HG02642 (cell line): ENCODE data around the gene ATP6V0B.

Experiments used
- ATAC-seq: cut with Tn5 transposase; IDR thresholded peaks from one replicate; pipeline ENCODE4 v1.9.1; 2021; ENCODE audit warnings: mild to moderate bottlenecking; ENCODE audit not compliant: unreplicated experiment, poor library complexity

The ATP6V0B gene

GRCh38 chr1:43997295-43997999 lies 22.7 kb downstream of the ATP6V0B start:
- ATAC-seq: no peak

GRCh38 chr1:43998000-43998378 lies 23.2 kb downstream of the ATP6V0B start:
- no peak for ATAC-seq

DNA sequence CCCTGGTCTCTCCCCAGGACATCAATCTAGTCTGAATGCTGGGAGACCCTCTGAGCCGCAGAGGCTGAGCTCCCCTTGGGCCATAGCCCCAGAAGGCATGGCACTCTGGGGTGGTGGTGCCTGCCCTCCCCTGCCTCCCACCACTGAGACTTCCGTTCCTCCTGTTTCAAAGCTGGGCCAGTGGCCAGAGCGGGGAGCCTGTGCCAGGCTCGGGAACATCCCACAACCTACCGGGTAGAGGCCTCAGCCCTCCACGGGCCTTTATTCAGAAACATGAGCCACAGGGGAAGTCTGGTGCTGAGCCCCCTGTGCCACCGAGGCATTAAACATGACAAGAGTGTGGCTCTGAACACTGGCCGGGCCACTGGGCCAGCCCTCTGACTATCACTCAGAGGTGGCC lies 24.7 kb downstream of the ATP6V0B start:
- ATAC-seq: no peak

GRCh38 chr1:44000122-44000665 lies 25.4 kb downstream of the ATP6V0B start:
- no peak for ATAC-seq

GRCh38 chr1:44002165-44002564 lies 27.4 kb downstream of the ATP6V0B start:
- ATAC-seq: no peak

DNA sequence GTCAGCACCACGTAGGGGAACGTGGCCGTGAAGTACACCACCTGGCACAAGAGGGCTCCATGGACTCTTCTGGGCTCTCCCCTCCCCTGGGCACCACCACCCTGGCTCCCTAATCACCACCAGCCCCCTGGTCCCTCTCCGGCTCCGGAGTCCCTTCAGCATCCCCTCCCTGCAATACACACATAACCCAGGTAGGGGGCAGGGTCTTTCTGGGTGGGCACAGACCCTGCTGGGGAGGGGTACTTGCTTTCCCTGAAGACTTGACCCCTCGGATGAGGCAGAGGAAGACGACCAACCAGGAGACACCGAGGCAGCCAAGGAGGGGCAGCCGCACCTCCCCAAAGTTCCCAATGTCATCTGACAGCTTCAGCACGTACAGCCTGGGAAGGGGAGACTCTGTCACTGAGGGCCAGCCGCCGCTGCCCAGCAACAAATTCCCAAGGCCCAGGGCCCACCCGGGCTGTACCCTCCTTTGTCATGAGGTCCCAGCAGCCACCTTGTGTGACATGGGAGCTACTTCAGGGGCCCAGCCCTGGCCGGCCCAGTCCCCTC lies 27.9 kb downstream of the ATP6V0B start:
- no peak for ATAC-seq

DNA sequence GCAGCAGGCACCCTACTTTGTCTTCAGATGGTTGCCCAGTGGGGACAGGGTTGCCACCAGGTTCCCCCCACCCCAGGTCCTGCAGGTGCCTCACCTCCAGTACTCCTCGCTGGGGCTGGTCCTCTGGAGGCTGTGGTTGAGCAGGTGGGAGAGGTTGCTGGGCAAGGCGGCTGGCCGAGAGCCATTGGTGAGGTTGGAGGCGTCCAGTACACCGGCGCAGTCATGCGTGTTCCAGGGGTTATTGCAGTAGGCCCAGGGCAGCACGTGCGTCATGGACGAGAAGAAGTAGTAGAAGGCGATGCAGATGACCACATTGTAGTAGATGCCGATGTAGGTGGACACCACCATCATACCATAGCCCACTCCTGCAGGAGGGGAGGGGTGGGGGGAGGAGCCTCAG lies 33.5 kb downstream of the ATP6V0B start:
- no peak for ATAC-seq

GRCh38 chr1:44010935-44011471 lies 36.2 kb downstream of the ATP6V0B start:
- no peak for ATAC-seq

GRCh38 chr1:44012404-44012803 lies 37.6 kb downstream of the ATP6V0B start:
- ATAC-seq: no peak

GRCh38 chr1:44012941-44013609 lies 38.3 kb downstream of the ATP6V0B start:
- no peak for ATAC-seq

- no peak for ATAC-seq
Measured at GRCh38 chr1:44013949-44014348, 39.2 kb downstream of the ATP6V0B start.

GRCh38 chr1:44014365-44015104 lies 39.8 kb downstream of the ATP6V0B start:
- no peak for ATAC-seq

DNA sequence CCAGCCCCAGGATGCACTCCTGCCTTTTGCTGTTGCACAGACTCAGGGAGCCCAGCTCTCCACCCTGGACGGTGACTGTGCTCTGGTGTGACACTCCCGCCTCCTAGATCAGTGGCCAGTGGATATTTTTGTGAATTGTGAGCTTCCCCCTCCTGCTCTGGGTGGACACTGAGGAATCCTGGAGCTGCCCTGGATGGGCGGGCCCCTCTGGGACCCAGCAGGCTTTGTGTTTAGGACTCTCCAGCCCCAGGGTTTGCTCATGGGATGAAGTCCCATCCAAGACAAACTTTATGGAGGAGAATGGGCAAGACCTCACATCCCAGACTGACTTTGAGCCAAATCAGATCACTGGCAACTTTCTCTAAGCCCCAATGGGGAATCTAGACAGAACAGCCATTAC lies 40.4 kb downstream of the ATP6V0B start:
- ATAC-seq: no peak

GRCh38 chr1:44016041-44016889 lies 41.5 kb downstream of the ATP6V0B start:
- no peak for ATAC-seq

- no peak for ATAC-seq
Measured at GRCh38 chr1:44016890-44017400, 42.2 kb downstream of the ATP6V0B start.

- no peak for ATAC-seq
Measured at GRCh38 chr1:44019466-44019948, 44.7 kb downstream of the ATP6V0B start.

DNA sequence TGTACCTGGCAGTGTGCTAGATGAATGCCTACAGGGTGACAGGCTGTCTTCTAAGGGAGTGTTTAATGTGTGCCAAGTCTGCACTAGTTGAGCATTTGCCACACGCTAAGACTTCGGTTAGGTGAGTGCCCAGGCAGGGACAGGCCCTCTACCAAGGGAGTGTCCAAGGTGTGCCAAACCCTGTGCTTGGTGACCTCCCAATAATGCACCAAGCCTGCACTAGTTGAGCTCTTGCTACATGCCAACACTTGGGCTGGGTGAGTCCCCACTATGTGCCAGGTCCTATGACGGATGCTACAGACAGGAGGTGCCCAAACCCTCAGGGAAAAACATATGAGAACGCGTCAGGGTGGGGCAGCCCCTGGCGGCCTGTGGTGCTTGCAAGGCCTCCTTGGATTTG lies 45.7 kb downstream of the ATP6V0B start:
- no peak for ATAC-seq

- no peak for ATAC-seq
Measured at GRCh38 chr1:44021156-44021555, 46.4 kb downstream of the ATP6V0B start.

DNA sequence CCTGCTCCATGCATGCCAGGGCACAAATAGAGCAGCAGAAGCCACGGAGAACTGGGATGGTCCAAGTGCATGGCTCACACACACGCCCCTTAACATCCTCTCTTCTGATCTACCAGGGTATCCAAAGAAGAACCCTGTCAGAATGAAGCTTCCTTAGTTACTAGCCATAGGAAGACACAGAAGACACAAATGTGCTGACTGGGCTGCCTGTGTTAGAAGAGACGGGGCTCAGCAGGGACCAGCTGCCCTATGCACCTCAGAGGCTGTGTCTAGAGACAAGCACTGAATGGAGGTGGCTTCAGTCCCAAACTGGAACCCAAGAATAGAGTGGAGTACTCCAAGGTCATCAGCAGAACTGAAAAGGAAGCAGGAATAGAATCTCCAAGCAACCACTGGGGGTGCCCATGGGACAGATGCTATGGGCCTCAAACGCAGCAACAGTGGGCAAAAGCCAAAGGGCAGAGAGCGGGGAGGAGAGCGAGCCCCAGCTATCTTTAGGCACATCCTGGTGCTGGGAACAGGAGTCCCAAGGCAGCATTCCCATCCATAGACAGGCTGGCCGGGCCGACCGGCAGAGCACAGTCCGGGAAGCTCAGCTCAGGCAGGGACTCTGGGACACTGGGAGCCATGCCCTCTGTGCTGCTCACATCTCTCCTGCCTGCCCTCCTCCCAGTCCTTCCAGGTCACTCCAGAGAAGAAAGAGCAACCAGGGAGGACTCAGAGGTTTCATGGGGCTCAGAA lies 47.0 kb downstream of the ATP6V0B start:
- no peak for ATAC-seq
